K562 (cell line): ENCODE results near the gene S100A1. TPM values are rescaled to one million over a fixed set of nuclear protein-coding genes. Genes with fewer than 3 reads are reported as not detected.
A peak's percentile ranks its signal among the peaks of the same experiment; 100 is the strongest.

Source experiments
- BHLHE40 ChIP-seq: IDR thresholded peaks from 2 replicates; pipeline ENCODE4 v1.6.1; 2011; ENCODE audit warnings: low read length, improper control_type of control experiment
- CBX3 ChIP-seq, 2 experiments: IDR thresholded peaks; 1 replicate in 1 of 2; 2 replicates in 1 of 2; pipeline ENCODE4 v1.6.1; 2012; ENCODE audit warnings: inconsistent platforms in 2 of 2, low read length in 2 of 2, borderline replicate concordance in 1 of 2, control low read depth in 1 of 2
- CTBP1 ChIP-seq: fragments of 450-650 bp; IDR thresholded peaks from 2 replicates; pipeline ENCODE4 v1.6.1; 2016; ENCODE audit warnings: borderline replicate concordance
- ERF ChIP-seq: fragments of 450-650 bp; formaldehyde crosslinking; IDR thresholded peaks from 2 replicates; pipeline ENCODE4 v1.4.0; 2020; ENCODE audit warnings: mild to moderate bottlenecking, mixed read lengths
- FIP1L1 ChIP-seq: fragments of 200-400 bp; formaldehyde crosslinking; IDR thresholded peaks from 2 replicates; pipeline ENCODE4 v1.6.1; 2018; ENCODE audit warnings: mild to moderate bottlenecking, low read depth, low read length; ENCODE audit not compliant: poor library complexity, severe bottlenecking
- NCOR1 ChIP-seq: fragments of 450-650 bp; IDR thresholded peaks from 2 replicates; pipeline ENCODE4 v1.6.1; 2016; ENCODE audit warnings: mild to moderate bottlenecking, moderate library complexity
- NR2C1 ChIP-seq, 2 experiments: fragments of 450-650 bp; IDR thresholded peaks; 2 replicates each; pipeline ENCODE4 v1.6.1; 2017; ENCODE audit warnings: mild to moderate bottlenecking in 2 of 2, antibody characterized with exemption in 1 of 2, inconsistent platforms in 1 of 2, missing compliant biosample characterization in 1 of 2, missing genetic modification characterization in 1 of 2
- POLR2H ChIP-seq: IDR thresholded peaks from 2 replicates; pipeline ENCODE4 v1.6.1; 2016; ENCODE audit warnings: missing genetic modification characterization, low read depth, mild to moderate bottlenecking, control low read depth, missing compliant biosample characterization, moderate library complexity
- RFX1 ChIP-seq: fragments of 450-650 bp; IDR thresholded peaks from 2 replicates; pipeline ENCODE4 v1.6.1; 2016; ENCODE audit warnings: mild to moderate bottlenecking, moderate library complexity
- SMARCC2 ChIP-seq: fragments of 450-650 bp; IDR thresholded peaks from 2 replicates; pipeline ENCODE4 v1.6.1; 2017; ENCODE audit warnings: antibody characterized with exemption, moderate library complexity, mild to moderate bottlenecking, low read depth
- SREBF1 ChIP-seq: fragments of 150-350 bp; IDR thresholded peaks from 2 replicates; pipeline ENCODE4 v1.6.1; 2014; ENCODE audit warnings: antibody characterized with exemption, low read depth, low read length, borderline replicate concordance
- SRSF3 ChIP-seq: fragments of 200-400 bp; formaldehyde crosslinking; IDR thresholded peaks from 2 replicates; pipeline ENCODE4 v1.6.1; 2016; ENCODE audit warnings: mild to moderate bottlenecking, low read length, moderate library complexity; ENCODE audit not compliant: insufficient read depth
- STAT6 ChIP-seq: sonication (generic); formaldehyde crosslinking; IDR thresholded peaks from 2 replicates; pipeline ENCODE4 v1.8.1; 2023; ENCODE audit warnings: mild to moderate bottlenecking, missing genetic modification reagents
- TCF15 ChIP-seq: fragments of 250-450 bp; sonication (Bioruptor Pico); IDR thresholded peaks from 2 replicates; pipeline ENCODE4 v1.8.0; 2022; ENCODE audit warnings: moderate library complexity, mild to moderate bottlenecking, inconsistent platforms
- ZC3H8 ChIP-seq: fragments of 450-650 bp; IDR thresholded peaks from 2 replicates; pipeline ENCODE4 v1.6.1; 2017
- ZNF197 ChIP-seq: fragments of 200-800 bp; sonication (Bioruptor generic); IDR thresholded peaks from 2 replicates; pipeline ENCODE4 v1.6.1; 2016; ENCODE audit warnings: low read depth, missing genetic modification characterization, missing compliant biosample characterization
- ZNF551 ChIP-seq: fragments of 250-450 bp; sonication (Bioruptor Pico); IDR thresholded peaks from 2 replicates; pipeline ENCODE4 v1.5.0; 2021; ENCODE audit warnings: mild to moderate bottlenecking, moderate library complexity
- ZNF589 ChIP-seq: fragments of 200-800 bp; sonication (Bioruptor generic); IDR thresholded peaks from 2 replicates; pipeline ENCODE4 v1.6.1; 2016; ENCODE audit warnings: low read depth, missing genetic modification characterization, missing compliant biosample characterization
- ZNF79 ChIP-seq: fragments of 250-450 bp; sonication (Bioruptor Pico); IDR thresholded peaks from 2 replicates; pipeline ENCODE4 v1.4.0; 2020; ENCODE audit warnings: low read depth, mild to moderate bottlenecking, moderate library complexity
- polyA plus RNA-seq, 8 experiments: library from polyadenylated mRNA; depleted of rRNA in 4 of 8; stranded (reverse) in 5 of 8; unstranded in 3 of 8; fragments of >200 nt; fragmentation: Nextera tagmentation in 2 of 8; fragmentation: Illumina TruSeq in 1 of 8; extraction: Ambion mirVana in 2 of 8; extraction: Trizol in 1 of 8; gene quantifications; 2 replicates each; pipeline versions ENCODE4 v1.2.1 to v1.2.3, GENCODE V29; 2011 to 2014; ENCODE audit warnings: inconsistent platforms in 1 of 8, missing spikeins in 1 of 8
- total RNA-seq, 7 experiments: library from RNA; depleted of rRNA in 6 of 7; stranded (reverse); fragments of >200 nt in 6 of 7; fragmentation: Illumina TruSeq in 2 of 7; extraction: Trizol in 2 of 7; gene quantifications; 2 replicates each; pipeline versions ENCODE4 v1.2.1 to v1.2.3, GENCODE V29; 2011 to 2021; ENCODE audit warnings: low replicate concordance in 1 of 7
- TF ChIP-seq, protein P1 (sequence below): sonication (generic); formaldehyde crosslinking; IDR thresholded peaks from 2 replicates; pipeline ENCODE4 v1.8.1; 2022; ENCODE audit warnings: missing genetic modification reagents
- TF ChIP-seq, protein P2 (sequence below), 2 experiments: fragments of 450-650 bp; IDR thresholded peaks; 2 replicates each; pipeline ENCODE4 v1.6.1; 2016

Gene S100A1
- total and polyA plus RNA-seq, 9 of the 15 experiments (the other 6 are each of a cell fraction or from before 2014, with no cell fraction given), result 0.44 to 30.1 (median 12.7) TPM

DNA sequence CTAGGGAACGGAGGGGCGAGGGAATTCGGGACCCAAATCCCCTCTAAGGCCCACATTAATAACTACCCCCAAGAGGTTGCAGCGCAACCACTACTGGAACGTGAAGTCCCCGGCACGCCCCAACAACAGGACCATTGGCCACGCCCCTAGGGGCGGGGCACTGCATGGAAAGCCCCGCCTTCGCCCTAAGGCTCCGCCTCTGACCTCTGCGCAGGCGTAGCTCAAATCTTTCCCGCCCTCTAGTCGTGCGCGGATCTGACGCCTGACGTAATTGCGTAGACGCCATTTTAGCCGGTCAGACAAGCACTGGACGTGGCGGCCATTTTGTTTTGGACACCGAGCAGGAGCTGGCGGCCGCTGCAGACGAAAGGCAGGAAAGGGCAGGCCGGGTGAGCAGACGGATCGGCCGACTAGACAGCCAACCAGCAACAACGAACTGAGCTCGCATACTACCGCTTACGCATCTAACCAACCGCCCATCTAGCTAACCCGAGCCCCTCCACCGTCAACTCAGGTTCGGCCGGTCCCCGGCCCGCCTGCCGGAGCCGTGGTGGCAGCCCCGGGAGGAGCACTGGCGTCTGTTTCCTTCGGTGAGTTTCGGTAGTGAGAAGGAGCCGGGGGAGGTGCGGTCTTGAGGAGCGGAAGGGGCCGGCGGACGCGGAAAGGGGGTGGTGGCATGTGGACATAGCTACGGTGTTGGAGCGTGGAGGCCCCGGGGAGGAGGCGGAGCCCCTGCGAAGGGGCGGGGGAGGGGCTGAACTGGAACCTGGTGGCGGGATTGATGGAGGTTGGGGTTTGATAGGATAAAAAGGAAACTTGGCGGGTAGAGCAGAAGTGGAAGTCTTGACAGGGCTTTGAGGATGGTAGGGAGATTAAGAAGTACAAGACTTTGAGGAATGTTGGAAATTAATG lies 5.8 kb downstream of the S100A1 start, which contains the start of gene CHTOP (continued):
- 0 out of 2 replicates have a peak, but pooled peaks have one; percentile 72 for TF ChIP-seq STAT6 (CRISPR knock-in tag)
- TF ChIP-seq ZNF551 (CRISPR knock-in tag), result no peak
- peak; percentile 38; the same call in 1 of the 2 replicates for TF ChIP-seq ZC3H8
- TF ChIP-seq CTBP1, result peak; percentile 47
- TF ChIP-seq ERF, result 0 out of 2 replicates have a peak, but pooled peaks have one; percentile 47
- no peak for TF ChIP-seq ZNF197 (CRISPR knock-in tag)
- TF ChIP-seq, protein P1, sequence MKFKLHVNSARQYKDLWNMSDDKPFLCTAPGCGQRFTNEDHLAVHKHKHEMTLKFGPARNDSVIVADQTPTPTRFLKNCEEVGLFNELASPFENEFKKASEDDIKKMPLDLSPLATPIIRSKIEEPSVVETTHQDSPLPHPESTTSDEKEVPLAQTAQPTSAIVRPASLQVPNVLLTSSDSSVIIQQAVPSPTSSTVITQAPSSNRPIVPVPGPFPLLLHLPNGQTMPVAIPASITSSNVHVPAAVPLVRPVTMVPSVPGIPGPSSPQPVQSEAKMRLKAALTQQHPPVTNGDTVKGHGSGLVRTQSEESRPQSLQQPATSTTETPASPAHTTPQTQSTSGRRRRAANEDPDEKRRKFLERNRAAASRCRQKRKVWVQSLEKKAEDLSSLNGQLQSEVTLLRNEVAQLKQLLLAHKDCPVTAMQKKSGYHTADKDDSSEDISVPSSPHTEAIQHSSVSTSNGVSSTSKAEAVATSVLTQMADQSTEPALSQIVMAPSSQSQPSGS (CRISPR knock-in tag), result peak; percentile 90
- TF ChIP-seq TCF15 (CRISPR knock-in tag), result no peak
- TF ChIP-seq, protein P2, sequence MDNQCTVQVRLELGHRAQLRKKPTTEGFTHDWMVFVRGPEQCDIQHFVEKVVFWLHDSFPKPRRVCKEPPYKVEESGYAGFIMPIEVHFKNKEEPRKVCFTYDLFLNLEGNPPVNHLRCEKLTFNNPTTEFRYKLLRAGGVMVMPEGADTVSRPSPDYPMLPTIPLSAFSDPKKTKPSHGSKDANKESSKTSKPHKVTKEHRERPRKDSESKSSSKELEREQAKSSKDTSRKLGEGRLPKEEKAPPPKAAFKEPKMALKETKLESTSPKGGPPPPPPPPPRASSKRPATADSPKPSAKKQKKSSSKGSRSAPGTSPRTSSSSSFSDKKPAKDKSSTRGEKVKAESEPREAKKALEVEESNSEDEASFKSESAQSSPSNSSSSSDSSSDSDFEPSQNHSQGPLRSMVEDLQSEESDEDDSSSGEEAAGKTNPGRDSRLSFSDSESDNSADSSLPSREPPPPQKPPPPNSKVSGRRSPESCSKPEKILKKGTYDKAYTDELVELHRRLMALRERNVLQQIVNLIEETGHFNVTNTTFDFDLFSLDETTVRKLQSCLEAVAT (IDR thresholded peaks at IDR 0.05), result peak in 1 of 2 experiments; percentile 76; a peak in 2 of 4 replicates
- TF ChIP-seq NCOR1, result peak; percentile 53
- peak; percentile 93 for TF ChIP-seq POLR2H (tag)
- TF ChIP-seq BHLHE40, result peak; percentile 72
- TF ChIP-seq FIP1L1, result peak; percentile 88
- 0 out of 2 replicates have a peak, but pooled peaks have one; percentile 12 for TF ChIP-seq SREBF1
- TF ChIP-seq NR2C1 (IDR thresholded peaks at IDR 0.05), result peak; percentile 45; the same call in 1 of the 2 replicates
- 0 out of 2 replicates have a peak, but pooled peaks have one; percentile 17 for TF ChIP-seq NR2C1 (tag; IDR thresholded peaks at IDR 0.05)
- TF ChIP-seq RFX1, result no peak
- peak; percentile 94; the same call in 1 of the 2 replicates for TF ChIP-seq SRSF3
- no peak for TF ChIP-seq SMARCC2
- peak; percentile 80; the same call in 1 of the 2 replicates for TF ChIP-seq ZNF589
- no peak for TF ChIP-seq ZNF79 (CRISPR knock-in tag)
- TF ChIP-seq CBX3 (IDR thresholded peaks at IDR 0.05; ENCODE audit: borderline replicate concordance in 1 of 2, low read length in 2 of 2), result peak in 1 of 2 experiments; percentile 39; a peak in 1 of 3 replicates
